Right lobe of liver (tissue), 4 donors: Measurements from ENCODE around the gene CREM.

ENCODE experiments used
- POLR2A ChIP-seq: fragments of 450-650 bp; IDR thresholded peaks from one replicate; pipeline ENCODE4 v1.6.1; 2017; ENCODE audit warnings: antibody characterized with exemption, mild to moderate bottlenecking
- TF ChIP-seq, protein P1 (sequence below), 4 donors: fragments of 200-600 bp in 3 of 4; fragments of 450-650 bp in 1 of 4; IDR thresholded peaks; one replicate each; pipeline versions ENCODE4 v1.5.1 to v1.8.0; 2016 to 2022; ENCODE audit warnings: antibody characterized with exemption in 4 of 4, mild to moderate bottlenecking in 2 of 4
- donor health status: DM: no; HTN: no; CAD: no.
- donor health status: DM: no; HTN: no; CAD: no.
- donor health status: DM: no; HTN: yes; CAD: no.

DNA sequence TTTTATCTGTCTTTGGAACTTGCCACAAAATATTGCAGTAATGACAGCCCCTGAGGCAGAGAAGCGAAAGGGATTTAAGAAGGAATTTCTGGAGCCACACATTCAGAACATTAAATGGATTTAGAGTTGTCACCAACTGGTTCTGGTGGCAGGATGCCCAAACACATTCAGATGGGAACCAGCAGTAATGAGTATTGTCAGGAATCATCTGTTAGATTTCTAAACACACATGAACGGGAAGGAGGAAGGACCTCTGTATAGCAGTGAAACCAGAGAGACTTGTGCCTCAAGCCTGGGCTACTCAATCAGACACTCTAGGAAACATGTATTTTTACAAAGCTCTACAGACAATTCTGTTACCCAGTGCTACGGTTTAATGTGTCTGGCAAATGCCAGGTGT is 105.9 kb downstream of the CREM start:
- TF ChIP-seq, protein P1, sequence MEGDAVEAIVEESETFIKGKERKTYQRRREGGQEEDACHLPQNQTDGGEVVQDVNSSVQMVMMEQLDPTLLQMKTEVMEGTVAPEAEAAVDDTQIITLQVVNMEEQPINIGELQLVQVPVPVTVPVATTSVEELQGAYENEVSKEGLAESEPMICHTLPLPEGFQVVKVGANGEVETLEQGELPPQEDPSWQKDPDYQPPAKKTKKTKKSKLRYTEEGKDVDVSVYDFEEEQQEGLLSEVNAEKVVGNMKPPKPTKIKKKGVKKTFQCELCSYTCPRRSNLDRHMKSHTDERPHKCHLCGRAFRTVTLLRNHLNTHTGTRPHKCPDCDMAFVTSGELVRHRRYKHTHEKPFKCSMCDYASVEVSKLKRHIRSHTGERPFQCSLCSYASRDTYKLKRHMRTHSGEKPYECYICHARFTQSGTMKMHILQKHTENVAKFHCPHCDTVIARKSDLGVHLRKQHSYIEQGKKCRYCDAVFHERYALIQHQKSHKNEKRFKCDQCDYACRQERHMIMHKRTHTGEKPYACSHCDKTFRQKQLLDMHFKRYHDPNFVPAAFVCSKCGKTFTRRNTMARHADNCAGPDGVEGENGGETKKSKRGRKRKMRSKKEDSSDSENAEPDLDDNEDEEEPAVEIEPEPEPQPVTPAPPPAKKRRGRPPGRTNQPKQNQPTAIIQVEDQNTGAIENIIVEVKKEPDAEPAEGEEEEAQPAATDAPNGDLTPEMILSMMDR (IDR thresholded peaks at IDR 0.05): no peak
- TF ChIP-seq POLR2A: no peak
